Neural cell (in vitro differentiated cells): ENCODE data around the gene ARHGEF11. TPM values are rescaled to one million over a fixed set of nuclear protein-coding genes. Genes with fewer than 3 reads are reported as not detected.

Experiments used
- H2AFZ ChIP-seq: fragments of 200-600, 300-800 bp; sonication (generic), shearing (Covaris generic); 2 replicates; pipeline ENCODE4 v1.6.0; 2014; ENCODE audit warnings: low read depth, mild to moderate bottlenecking, antibody characterized with exemption, low read length, moderate library complexity
- H3F3A ChIP-seq: fragments of 200-600 bp; shearing (Covaris generic); 2 replicates; pipeline ENCODE4 v1.6.1; 2016; ENCODE audit warnings: mild to moderate bottlenecking, moderate library complexity, mixed read lengths, antibody characterized with exemption, low read length; ENCODE audit not compliant: insufficient read depth, poor library complexity, severe bottlenecking
- H3K27ac ChIP-seq: fragments of 200-600, 300-800 bp; sonication (generic), shearing (Covaris generic); 2 replicates; pipeline ENCODE4 v1.5.1; 2014; ENCODE audit warnings: mild to moderate bottlenecking, low read length, moderate library complexity
- H3K27me3 ChIP-seq: fragments of 300-800, 200-600 bp; sonication (generic), shearing (Covaris generic); 2 replicates; pipeline ENCODE4 v1.6.0; 2014; ENCODE audit warnings: mild to moderate bottlenecking, low read depth, low read length, moderate library complexity; ENCODE audit not compliant: insufficient read depth
- H3K36me3 ChIP-seq: fragments of 300-800, 200-600 bp; sonication (generic), shearing (Covaris generic); 2 replicates; pipeline ENCODE4 v1.5.1; 2014; ENCODE audit warnings: mild to moderate bottlenecking, antibody characterized with exemption, low read length, moderate library complexity; ENCODE audit not compliant: insufficient read depth
- H3K4me2 ChIP-seq: fragments of 300-800, 200-600 bp; sonication (generic), shearing (Covaris generic); 2 replicates; pipeline ENCODE4 v1.6.0; 2014; ENCODE audit warnings: mild to moderate bottlenecking, low read length
- H3K4me3 ChIP-seq: fragments of 300-800, 200-600 bp; sonication (generic), shearing (Covaris generic); 2 replicates; pipeline ENCODE4 v1.5.1; 2014; ENCODE audit warnings: mild to moderate bottlenecking, low read length, moderate library complexity
- H3K79me2 ChIP-seq: fragments of 200-600 bp; shearing (Covaris generic); replicated peaks from 2 replicates; pipeline ENCODE4 v1.6.0; 2014; ENCODE audit warnings: mild to moderate bottlenecking, low read length, moderate library complexity; ENCODE audit not compliant: insufficient read depth
- H3K9ac ChIP-seq: fragments of 300-800, 200-600 bp; sonication (generic), shearing (Covaris generic); 2 replicates; pipeline ENCODE4 v1.6.1; 2016; ENCODE audit warnings: mild to moderate bottlenecking, low read length, mixed read lengths
- H3K9me2 ChIP-seq: fragments of 200-600 bp; shearing (Covaris generic); 2 replicates; pipeline ENCODE4 v1.6.1; 2016; ENCODE audit warnings: mild to moderate bottlenecking, low read length, mixed read lengths; ENCODE audit not compliant: insufficient read depth
- H3K9me3 ChIP-seq: fragments of 200-600, 300-800 bp; sonication (generic), shearing (Covaris generic); 2 replicates; pipeline ENCODE4 v1.6.1; 2016; ENCODE audit warnings: mild to moderate bottlenecking, mixed run types, low read length, moderate library complexity, mixed read lengths
- H4K20me1 ChIP-seq: fragments of 200-600 bp; shearing (Covaris generic); 2 replicates; pipeline ENCODE4 v1.6.1; 2016; ENCODE audit warnings: mild to moderate bottlenecking, mixed run types; ENCODE audit not compliant: insufficient read depth
- CTCF ChIP-seq: fragments of 450-650 bp; IDR thresholded peaks from 2 replicates; pipeline ENCODE4 v1.5.1; 2014; ENCODE audit warnings: antibody characterized with exemption, mild to moderate bottlenecking, moderate library complexity; ENCODE audit not compliant: poor library complexity, severe bottlenecking
- EP300 ChIP-seq: fragments of 450-650 bp; conservative IDR thresholded peaks from 2 replicates; pipeline ENCODE4 v1.6.1; 2014; ENCODE audit warnings: antibody characterized with exemption, mild to moderate bottlenecking, moderate library complexity; ENCODE audit not compliant: poor library complexity, severe bottlenecking
- EZH2 ChIP-seq: fragments of 200-600, 300-800 bp; shearing (Covaris generic), sonication (generic); IDR thresholded peaks from 2 replicates; pipeline ENCODE4 v1.6.1; 2014; ENCODE audit warnings: antibody characterized with exemption, low read length, borderline replicate concordance, mild to moderate bottlenecking; ENCODE audit not compliant: insufficient read depth, poor library complexity, severe bottlenecking
- MXI1 ChIP-seq: fragments of 450-650 bp; conservative IDR thresholded peaks from 2 replicates; pipeline ENCODE4 v1.6.1; 2014; ENCODE audit warnings: antibody characterized with exemption, mild to moderate bottlenecking; ENCODE audit not compliant: poor library complexity, severe bottlenecking
- POLR2AphosphoS5 ChIP-seq: IDR thresholded peaks from 2 replicates; pipeline ENCODE4 v1.6.1; 2012
- RAD21 ChIP-seq: fragments of 450-650 bp; conservative IDR thresholded peaks from 2 replicates; pipeline ENCODE4 v1.6.1; 2014; ENCODE audit warnings: antibody characterized with exemption, mild to moderate bottlenecking, moderate library complexity
- REST ChIP-seq: IDR thresholded peaks from 2 replicates; pipeline ENCODE4 v1.6.1; 2012; ENCODE audit warnings: borderline replicate concordance
- SMC3 ChIP-seq: fragments of 450-650 bp; conservative IDR thresholded peaks from 2 replicates; pipeline ENCODE4 v1.6.1; 2014; ENCODE audit warnings: antibody characterized with exemption, mild to moderate bottlenecking, moderate library complexity; ENCODE audit not compliant: poor library complexity
- TAF1 ChIP-seq: IDR thresholded peaks from 2 replicates; pipeline ENCODE4 v1.6.1; 2012; ENCODE audit warnings: low read depth
- polyA plus RNA-seq: library from polyadenylated mRNA; depleted of rRNA; stranded (reverse); fragments of >200 nt; gene quantifications from 2 replicates; pipeline ENCODE4 v1.2.3, GENCODE V29; 2014

Gene ARHGEF11
- polyA plus RNA-seq, 1 donor from 2014 or later: 33.2 TPM

- Histone ChIP-seq H3K4me3 (no peak overlapping the region), H3K27me3 (no peaks in the 10 kb centered on the region), H3K36me3 (no peaks in the 10 kb centered on the region), H3F3A (no peaks in the 10 kb centered on the region), H3K4me2 (no peak overlapping the region), H4K20me1 (no peaks in the 10 kb centered on the region), H3K27ac (no peak overlapping the region), H3K9me2 (no peaks in the 10 kb centered on the region), H2AFZ (no peak overlapping the region), H3K79me2 (no peaks in the 10 kb centered on the region), H3K9me3 (no peaks in the 10 kb centered on the region), H3K9ac (no peak overlapping the region)
- TF ChIP-seq POLR2AphosphoS5 (no peak), EZH2 (no peak), EP300 (no peak), RAD21 (no peak), CTCF (no peak), SMC3 (no peak), REST (no peak), TAF1 (no peak), MXI1 (no peak)
These were observed 108.8 kb downstream of the ARHGEF11 start for GRCh38 chr1:156936721-156937220.

- no peaks in the 10 kb centered on the region for H3K79me2 ChIP-seq
- H3K27ac ChIP-seq: no peak overlapping the region
- H4K20me1 ChIP-seq: no peaks in the 10 kb centered on the region
- H3K36me3 ChIP-seq: no peaks in the 10 kb centered on the region
- no peaks in the 10 kb centered on the region for H3K27me3 ChIP-seq
- no peak overlapping the region for H3K4me2 ChIP-seq
- H3F3A ChIP-seq: no peaks in the 10 kb centered on the region
- H3K4me3 ChIP-seq: no peak overlapping the region
- no peaks in the 10 kb centered on the region for H3K9me3 ChIP-seq
- no peak overlapping the region for H3K9ac ChIP-seq
- H3K9me2 ChIP-seq: no peaks in the 10 kb centered on the region
- TF ChIP-seq EZH2 (no peak), REST (no peak), RAD21 (no peak), SMC3 (no peak), MXI1 (no peak), CTCF (no peak), POLR2AphosphoS5 (no peak), EP300 (no peak), TAF1 (no peak)
- H2AFZ ChIP-seq: no peak overlapping the region
These were observed 109.4 kb downstream of the ARHGEF11 start for GRCh38 chr1:156936191-156936590.
